NCI-H2081 (cell line): ENCODE measurements around the gene FBXL14.
"Not testable (repeated sequence)": the region's sequence is repeated elsewhere in the genome, so short reads cannot be mapped to it uniquely, and the experiment has no call there.

ENCODE experiments used
- DNase-seq, 2 experiments: peaks; one replicate each; lab custom pipeline; 2025; lab: John Stamatoyannopoulos, UW

The FBXL14 gene

DNA sequence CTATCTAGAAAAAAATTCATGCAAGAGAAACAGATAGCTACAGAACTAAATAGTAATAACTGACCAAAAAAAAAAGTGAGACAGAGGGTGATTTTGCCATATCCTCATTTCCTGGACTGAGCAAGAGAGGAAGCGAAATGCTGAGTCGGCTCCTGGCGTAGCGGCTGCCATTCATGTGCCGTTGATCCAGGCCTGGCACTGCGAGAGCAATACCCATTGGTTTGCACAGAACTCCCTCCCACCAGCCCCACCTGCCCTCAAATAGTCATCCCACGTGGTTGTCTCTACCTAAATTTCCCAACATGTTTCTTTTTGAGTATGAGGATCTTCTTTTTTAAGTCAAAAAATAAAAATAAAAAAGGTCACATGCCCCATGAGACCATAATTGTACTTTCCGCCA lies 25.2 kb upstream of the FBXL14 start:
- DNase-seq, result no peak

GRCh38 chr12:1619159-1619558 lies 24.8 kb upstream of the FBXL14 start:
- DNase-seq, result no peak

GRCh38 chr12:1618489-1618888 lies 24.1 kb upstream of the FBXL14 start:
- no peak for DNase-seq

GRCh38 chr12:1616233-1617066 lies 22.1 kb upstream of the FBXL14 start:
- no peak for DNase-seq

DNA sequence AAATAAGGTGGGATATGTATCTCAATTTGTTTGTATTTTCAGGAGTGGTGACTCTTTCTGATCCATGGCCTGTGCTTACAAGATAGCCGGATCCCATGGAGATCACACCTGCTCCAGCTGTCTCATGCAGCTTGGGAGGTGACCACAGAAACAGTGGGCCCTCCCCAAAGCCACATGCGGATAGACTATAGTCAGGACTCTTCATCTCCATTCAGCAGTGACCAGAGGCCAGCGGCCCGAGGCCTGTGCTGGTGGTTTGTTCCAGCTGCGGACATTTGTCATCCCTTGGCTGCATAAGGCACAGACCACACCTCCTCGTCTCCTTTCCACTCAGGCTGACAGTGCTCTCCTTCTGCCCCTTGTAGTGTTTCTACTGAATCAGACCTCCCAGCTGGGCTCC lies 20.0 kb upstream of the FBXL14 start:
- DNase-seq, result no peak

DNA sequence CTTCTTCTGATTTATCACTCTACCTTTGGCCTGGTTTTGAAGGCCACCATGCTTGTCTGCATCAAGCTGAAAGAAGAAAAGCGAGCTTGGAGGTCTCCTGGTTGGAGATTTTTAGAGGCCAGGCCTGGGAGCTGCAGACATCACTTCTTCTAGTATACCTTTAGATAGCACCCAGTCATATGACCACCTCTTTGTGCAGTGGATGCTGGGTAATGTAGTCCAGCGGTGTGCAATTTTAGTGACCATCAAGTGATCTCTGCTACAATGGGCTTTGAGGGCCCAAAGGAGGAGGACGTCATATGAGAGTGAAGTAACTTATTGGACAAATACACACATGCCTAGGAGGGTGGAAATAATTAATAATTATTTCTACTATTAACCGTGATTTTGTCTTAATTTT lies 19.5 kb upstream of the FBXL14 start:
- no peak for DNase-seq

- DNase-seq, result no peak
Measured at GRCh38 chr12:1611803-1612572, 17.6 kb upstream of the FBXL14 start.

GRCh38 chr12:1610072-1610643 lies 15.8 kb upstream of the FBXL14 start:
- no peak for DNase-seq

- no peak for DNase-seq
Measured at GRCh38 chr12:1608713-1609119, 14.3 kb upstream of the FBXL14 start.

GRCh38 chr12:1607940-1608712 lies 13.7 kb upstream of the FBXL14 start:
- no peak for DNase-seq

GRCh38 chr12:1606021-1606622 lies 11.7 kb upstream of the FBXL14 start:
- peak; percentile 4 to 24 for DNase-seq

DNA sequence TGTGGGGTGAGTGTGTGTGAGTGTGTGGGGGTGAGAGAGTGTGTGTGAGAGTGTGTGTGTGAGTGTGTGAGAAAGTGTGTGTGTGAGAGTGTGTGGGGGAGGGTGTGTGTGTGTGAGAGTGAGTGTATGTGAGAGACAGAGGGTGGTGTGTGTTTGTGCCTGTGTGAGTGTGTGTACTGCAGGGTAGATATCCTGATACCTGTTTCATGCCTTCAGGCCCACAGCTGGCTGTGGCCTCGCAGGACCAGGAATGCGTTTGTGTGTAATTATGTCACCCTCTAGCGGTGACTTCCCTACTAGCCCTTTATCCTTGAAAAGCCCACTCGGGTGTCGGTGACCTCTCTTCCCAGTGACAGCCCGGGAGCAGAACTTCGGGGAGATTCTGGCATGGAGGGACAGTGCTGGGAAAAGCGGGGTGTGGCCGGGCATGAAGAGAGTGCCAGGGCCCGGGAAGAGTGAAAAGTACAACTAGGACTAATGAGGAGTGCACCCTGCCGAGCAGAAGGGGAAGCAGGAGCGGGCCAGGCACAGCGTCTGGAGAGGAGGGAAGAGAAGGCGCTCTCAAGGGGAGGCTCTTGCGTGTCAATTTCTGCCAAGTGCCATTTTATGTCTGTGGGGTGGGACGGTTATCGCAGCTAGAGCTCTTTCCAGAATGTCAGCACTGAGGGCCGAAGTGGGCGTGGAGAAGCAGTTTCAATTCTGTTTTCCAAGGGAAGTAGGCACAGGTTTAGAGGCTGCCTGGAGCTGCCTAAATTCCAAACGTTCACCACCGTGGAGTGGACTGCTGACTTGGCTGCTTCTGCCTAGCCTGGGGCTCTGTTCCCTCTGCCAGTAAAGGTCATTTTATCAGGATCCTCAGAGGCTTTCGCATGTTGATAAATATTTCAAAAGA lies 11.0 kb upstream of the FBXL14 start:
- peak; percentile 73 to 74 for DNase-seq

DNA sequence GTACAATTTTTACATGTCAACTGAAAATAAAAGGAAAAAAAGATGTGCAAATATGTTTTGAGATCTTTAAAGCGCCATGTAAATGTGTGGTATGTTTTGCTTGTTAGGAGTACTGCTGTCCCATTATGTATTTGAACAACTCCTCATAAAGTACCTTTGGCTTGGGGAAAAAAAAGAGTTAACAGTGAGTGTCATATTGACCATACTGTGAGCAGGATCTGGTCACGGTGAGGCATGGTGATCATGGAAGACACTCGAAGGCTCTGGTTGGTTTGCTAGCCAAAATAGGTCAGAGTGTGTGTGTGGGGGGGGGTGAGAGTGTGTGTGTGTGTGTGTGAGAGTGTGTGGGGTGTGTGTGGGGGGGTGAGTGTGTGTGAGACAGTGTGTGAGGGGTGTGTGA lies 10.1 kb upstream of the FBXL14 start:
- no peak for DNase-seq

DNA sequence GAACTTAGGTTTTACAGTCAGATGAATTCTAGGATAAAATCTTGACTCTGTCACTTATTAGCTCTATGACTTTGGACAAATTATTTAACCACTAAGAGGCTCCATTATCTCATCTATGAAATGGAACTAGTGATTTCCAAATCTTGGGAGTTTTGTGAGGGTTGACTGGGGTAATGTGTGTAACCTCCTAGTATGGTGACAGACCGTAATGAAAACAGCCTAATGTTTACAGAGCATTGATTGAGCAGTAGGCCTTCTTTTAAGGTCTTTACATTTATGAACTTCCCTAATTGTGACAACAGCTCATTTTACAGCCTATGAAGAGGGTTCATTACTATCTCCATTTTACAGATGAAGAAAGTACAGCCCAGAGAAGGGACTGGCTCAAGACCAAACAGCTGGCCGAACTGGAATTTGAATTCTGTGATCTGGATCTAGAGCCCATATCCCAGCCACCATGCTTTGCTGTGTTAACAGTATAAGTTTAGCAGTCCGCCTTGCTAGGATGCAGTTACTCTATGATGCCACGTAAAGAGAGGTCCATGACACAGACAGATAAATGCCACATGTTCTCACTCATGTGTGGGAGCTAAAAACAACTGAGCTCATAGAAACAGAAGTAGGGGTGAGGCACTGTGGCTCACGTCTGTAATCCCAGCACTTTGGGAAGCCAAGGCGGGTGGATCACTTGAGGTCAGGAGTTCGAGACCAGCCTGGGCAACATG lies 9.1 kb upstream of the FBXL14 start:
- no peak for DNase-seq

GRCh38 chr12:1602706-1603105 lies 8.3 kb upstream of the FBXL14 start:
- DNase-seq, result not testable (repeated sequence)

GRCh38 chr12:1598757-1599156 lies 4.4 kb upstream of the FBXL14 start:
- DNase-seq, result no peak

GRCh38 chr12:1595690-1596347 lies 1.4 kb upstream of the FBXL14 start:
- no peak for DNase-seq

- no peak for DNase-seq
Measured at GRCh38 chr12:1595026-1595561, 713 bp upstream of the FBXL14 start.

DNA sequence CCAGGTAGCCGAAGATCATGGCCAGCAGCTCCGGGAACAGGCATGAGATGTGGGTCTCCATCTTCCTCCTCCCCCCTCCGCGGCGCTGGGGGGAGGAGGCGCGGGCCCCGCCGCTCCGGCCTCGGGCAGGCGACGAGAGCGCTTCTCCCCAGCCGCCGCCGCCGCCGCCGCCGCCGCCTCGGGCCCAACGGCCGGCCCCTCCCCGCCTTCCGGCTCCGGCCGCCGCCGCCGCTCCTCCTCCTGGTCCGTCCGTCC lies 448 bp downstream of the FBXL14 start:
- peak in 1 of 2 experiments; percentile 71 for DNase-seq
